Activated CD8-positive, alpha-beta memory T cell treated with anti-CD3 and anti-CD28 coated beads for 36 hours (primary cell): Measurements from ENCODE around the gene MTERF2. TPM values are rescaled to one million over a fixed set of nuclear protein-coding genes. Genes with fewer than 3 reads are reported as not detected.
"Not testable (repeated sequence)": the region's sequence is repeated elsewhere in the genome, so short reads cannot be mapped to it uniquely, and the experiment has no call there.

ENCODE experiments used
- CTCF ChIA-PET: fragments of 350-600 bp; sonication (Branson Sonifier 250); formaldehyde crosslinking; loops from one replicate; lab custom pipeline; 2021; ENCODE audit warnings: antibody characterized with exemption; lab: Charles Lee
- POLR2A ChIA-PET: fragments of 350-600 bp; sonication (Branson Sonifier 250); formaldehyde crosslinking; loops from one replicate; lab custom pipeline; 2021; ENCODE audit warnings: antibody characterized with exemption; lab: Charles Lee
- total RNA-seq, 2 experiments: library from RNA; stranded (reverse); gene quantifications; one replicate each; pipeline ENCODE4 v1.2.3, GENCODE V29; 2021

MTERF2 gene
- total RNA-seq, 2 experiments from 2014 or later, result 3.8 to 4.1 TPM

DNA sequence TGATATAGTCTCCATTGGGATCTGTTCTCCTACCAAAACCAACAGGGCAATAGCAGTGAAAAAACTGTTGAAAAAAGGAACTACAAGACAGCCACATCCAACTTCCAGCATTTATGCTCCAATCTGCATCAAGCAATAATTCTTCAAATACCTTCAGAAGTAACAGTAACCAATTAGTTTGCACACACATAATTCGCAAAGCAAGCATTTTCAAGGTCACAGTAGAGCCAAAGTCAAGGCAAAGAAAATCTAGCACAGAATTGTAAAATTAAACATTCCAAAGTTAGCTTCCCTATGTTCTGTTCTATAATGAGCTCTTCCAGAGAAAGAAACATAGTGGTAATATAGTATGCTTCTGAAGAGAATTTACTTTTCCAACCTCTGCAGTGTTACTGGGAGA is 11.0 kb upstream of the MTERF2 start:
- CTCF ChIA-PET, result no interaction called here
- POLR2A ChIA-PET, result no interaction called here

DNA sequence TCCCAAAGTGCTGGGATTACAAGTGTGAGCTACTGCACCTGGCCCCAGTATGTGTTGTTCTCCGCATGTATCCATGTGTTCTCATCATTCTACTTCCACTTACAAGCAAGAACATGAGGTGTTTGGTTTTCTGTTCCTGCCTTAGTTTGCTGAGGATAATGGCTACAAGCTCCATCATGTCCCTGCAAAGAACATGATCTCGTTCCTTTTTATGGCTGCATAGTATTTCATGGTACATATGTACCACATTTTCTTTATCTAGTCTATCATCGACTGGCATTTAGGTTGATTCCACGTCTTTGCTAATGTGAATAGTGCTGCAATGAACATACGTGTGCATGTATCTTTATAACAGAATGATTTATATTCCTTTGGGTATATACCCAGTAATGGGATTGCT is 9.2 kb upstream of the MTERF2 start:
- POLR2A ChIA-PET, CTCF ChIA-PET: not testable (repeated sequence)

GRCh38 chr12:106994579-106995220 is 7.8 kb upstream of the MTERF2 start:
- CTCF ChIA-PET, result no interaction called here
- POLR2A ChIA-PET, result no interaction called here

DNA sequence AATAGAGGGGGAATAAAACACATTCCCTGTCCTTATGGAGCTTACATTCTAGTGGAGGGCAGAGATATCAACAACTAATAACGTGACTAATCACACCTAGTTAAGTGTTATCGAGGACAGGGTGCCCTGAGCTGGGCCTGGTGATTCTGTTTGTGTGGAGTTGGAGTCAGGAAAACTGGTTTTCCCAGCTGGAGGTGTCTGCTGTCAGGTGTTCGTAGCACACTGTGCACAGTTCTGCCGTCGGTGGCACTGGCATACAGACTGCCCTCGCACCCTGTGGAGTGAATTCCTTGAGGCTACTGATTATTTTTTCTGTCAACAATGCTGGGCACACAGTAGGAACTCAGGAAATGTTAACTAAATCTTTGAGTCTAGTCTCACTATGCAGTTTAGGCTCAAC is 900 bp upstream of the MTERF2 start:
- ChIA-PET POLR2A (no interaction called here), CTCF (no interaction called here)

DNA sequence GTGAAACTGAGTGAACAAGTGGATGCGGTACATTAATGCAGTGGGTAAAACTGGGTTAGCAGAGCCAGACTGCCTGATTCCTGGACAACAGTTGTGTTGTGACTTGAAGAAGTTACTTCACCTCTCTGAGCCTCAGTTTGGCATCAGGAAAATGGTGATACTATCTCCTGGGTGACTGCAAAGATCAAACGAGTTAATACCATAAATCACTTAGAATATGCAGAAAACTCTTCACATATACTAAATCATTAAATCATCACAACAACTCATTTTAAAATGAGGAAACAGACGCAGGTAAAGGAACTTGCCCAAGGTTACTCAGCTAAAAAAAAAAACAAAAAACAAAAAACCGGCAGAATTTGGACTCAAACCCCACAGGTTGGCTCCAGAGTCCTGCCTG is 811 bp downstream of the MTERF2 start:
- ChIA-PET CTCF (no interaction called here), POLR2A (interaction anchor here (0.6 to 1.2 kb wide), 4 partner anchors 31 to 1522 kb away, joined by 3 to 11 read pairs (median 3); partner anchors contain the start of gene TMEM263)

DNA sequence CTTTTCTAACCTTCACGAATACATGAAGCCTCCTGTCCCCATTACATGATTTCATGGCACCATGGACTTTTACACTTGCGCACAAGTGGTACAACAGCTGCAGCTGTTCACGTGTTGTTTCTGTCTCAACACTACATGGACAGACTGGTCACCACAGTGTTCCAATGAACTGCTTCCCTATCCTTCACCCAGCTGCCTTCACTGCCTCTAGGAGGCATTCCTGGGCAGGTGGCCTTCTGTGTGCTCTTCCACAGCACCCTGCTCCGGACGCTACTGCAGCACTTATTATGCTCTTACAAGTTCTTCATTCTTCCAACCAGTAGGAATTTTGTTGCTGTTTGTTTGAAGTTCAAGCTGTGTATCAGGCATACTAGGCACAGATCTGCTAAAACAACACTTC is 1.5 kb downstream of the MTERF2 start:
- ChIA-PET CTCF (no interaction called here), POLR2A (interaction anchor here (0.7 kb wide), 1 partner anchor 22 kb away, joined by 3 read pairs; no protein-coding TSS in a partner anchor)

DNA sequence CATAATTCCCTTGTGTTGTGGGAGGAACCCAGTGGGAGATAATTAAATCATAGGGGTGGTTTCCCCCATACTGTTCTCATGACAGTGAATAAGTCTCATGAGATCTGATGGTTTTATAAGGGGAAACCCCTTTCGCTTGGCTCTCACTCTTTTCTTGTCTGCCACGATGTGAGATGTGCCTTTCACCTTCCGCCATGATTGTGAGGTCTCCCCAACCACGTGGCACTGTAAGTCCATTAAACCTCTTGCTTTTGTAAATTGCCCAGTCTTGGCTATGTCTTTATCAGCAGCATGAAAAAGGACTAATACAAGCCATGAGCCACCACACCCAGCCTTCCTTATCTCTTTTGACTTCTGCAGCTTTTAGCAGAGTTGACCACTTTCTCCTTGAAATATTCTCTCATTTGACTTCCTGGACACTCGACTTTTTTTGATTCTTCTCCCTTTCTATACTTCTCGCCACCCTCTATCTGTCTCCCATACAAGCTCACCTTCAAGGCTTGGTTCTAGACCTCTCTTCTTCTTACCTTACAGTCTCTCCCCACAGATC is 2.3 kb downstream of the MTERF2 start:
- CTCF ChIA-PET, result no interaction called here
- POLR2A ChIA-PET, result interaction anchor here (1.2 kb wide), 1 partner anchor 29 kb away, joined by 4 read pairs; the partner anchor contains the start of gene TMEM263

- ChIA-PET CTCF (no interaction called here), POLR2A (no interaction called here)
Measured at GRCh38 chr12:106982229-106982628, 4.7 kb downstream of the MTERF2 start.

DNA sequence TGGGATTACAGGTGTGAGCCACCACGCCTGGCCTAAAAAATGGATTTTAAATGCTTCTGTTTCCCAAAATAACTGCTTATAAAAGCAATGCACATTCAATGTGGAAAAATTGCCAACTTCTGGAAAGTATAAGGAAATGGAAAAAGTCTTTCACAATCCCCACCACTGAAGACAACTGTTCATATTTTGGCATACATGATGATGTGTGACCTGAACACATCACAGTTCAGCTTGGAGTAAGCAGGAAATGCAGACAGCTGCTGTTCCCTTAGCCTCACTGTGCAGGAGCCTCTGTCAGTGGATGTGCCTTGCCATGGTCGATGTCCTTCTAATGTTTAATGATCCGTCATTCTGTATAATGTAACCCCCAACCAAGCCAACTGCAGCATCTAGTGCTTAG is 5.2 kb downstream of the MTERF2 start:
- CTCF ChIA-PET, result no interaction called here
- POLR2A ChIA-PET, result no interaction called here

DNA sequence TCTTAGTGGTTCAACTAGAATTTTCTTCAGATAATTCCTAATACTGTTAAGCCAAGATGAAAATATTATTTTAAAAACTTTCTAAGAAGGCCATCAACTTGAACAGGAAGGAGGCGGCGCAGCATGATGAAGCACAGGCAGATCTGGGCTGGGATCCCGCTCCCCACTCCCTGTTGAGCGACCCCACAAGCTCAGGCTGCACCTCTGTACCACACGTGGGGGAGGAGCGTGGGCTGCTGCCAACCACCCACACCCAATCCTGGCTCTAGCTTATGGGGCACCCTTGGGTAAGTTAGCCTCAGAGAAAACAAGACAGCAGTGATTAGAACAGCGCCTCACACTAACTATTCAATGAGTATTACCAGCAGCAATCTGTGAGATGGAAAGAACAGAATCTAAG is 6.0 kb downstream of the MTERF2 start:
- ChIA-PET CTCF (interaction anchor here (0.6 kb wide), 1 partner anchor 688 kb away, joined by 3 read pairs; no protein-coding TSS in a partner anchor), POLR2A (no interaction called here)

DNA sequence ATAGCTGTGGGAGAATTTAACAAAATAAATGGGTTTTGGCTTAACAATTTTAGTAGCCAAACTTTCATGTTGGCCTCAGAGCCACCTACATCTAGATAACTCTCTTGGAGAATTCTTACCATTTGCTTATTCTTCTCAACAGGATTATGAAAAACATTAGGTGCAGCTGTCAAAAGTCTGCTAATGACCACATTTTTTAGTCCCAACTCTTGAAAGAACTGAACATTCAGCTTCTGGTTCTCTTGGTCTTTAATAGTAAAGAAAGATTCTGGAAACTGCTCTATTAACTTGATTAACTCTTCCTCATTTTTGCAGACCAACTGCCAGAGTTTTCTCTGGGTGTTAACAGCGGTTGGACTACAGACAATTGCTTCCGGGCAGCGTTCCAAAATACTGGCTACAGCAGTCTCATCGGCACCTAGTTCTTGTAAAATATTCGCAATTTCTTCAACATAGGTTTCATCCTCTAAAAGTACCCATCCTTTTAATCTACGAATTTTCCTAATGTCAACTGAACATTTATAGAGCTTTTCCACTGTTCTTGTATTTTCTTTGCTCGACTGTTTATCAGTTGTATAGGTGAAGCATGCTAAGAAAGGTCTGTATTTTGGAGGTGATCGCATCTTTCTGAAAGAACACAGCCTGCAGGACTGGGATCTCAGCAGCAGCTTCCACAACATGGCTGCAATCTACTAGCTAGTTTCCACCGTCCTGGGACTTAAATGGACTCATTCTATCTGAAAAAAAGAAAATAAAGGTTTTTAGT is 8.7 kb downstream of the MTERF2 start:
- POLR2A ChIA-PET, result no interaction called here
- CTCF ChIA-PET, result no interaction called here

- ChIA-PET POLR2A (no interaction called here), CTCF (interaction anchor here (1.1 kb wide), 1 partner anchor 10 kb away, joined by 3 read pairs; the partner anchor contains the start of gene MTERF2)
Measured at GRCh38 chr12:106976668-106977067, 10.3 kb downstream of the MTERF2 start.

DNA sequence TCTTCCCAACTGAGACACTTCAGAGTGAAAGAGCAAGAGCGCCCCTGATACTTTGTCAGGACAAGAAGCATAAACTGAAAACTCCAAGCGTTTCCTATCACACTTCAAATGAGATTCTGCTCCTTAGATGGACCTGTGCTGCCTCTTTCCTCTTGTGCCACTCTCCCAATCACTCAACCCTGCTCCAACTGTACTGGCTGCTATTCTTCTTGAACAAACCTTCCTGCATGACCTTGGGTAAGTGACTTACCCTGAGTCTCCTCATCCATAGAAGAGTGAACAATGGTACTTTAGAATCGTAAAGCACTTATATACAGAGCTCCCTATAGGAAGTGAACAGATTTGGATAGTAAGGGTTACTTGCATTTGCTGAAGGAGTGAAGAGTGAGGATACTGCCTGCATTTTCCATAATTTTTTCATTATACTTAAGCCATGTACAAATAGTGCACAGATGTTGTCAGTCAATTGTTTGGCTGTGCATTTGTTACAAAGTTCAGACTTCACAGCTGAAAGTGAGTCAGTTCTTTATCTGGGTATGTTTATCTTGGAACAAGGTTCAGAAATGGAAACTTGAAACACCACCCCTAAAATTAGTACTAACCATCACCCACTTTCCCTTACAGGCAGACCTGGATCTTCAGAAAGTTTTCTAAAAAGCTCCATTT is 10.8 kb downstream of the MTERF2 start:
- CTCF ChIA-PET, result interaction anchor here (1.1 kb wide), 1 partner anchor 11 kb away, joined by 3 read pairs; the partner anchor contains the start of gene MTERF2
- POLR2A ChIA-PET, result no interaction called here

DNA sequence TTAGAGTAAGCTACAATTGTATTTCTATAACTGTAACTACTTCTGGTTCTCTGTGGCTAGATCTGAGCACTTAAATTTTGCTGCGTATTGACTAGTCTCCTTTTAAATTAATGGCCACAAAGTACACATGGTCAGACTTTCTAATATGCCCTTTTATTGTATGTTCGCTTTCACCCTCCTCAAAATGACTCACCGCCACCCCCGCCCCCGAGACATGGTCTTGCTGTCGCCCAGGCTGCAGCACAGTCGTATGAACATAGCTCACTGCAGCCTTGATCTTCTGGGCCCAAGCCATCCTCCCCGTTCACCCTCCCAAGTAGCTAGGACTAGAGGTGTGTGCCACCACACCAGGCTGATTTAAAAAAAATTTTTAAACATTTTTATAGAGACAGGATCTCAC is 11.8 kb downstream of the MTERF2 start:
- POLR2A ChIA-PET, result no interaction called here
- CTCF ChIA-PET, result no interaction called here

- ChIA-PET POLR2A (no interaction called here), CTCF (no interaction called here)
Measured at GRCh38 chr12:106974511-106974910, 12.4 kb downstream of the MTERF2 start.

DNA sequence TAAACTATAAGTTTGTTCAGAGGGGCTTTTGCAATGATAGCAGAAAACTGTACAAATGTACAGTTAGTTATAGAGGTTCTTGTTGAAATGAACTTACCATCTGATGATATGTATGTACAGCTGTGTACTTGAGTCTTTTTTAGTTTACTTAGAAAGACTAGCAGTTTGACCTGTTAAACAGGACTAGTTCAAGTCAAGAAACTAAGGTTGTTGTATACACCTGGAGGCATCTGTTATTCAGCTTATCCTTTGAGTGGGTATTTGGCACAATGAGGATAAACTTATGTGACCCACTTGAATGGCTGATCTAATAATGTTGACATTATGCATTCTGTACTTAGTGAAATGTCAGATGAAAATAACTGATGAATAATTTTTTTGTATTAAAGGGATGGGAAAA is 13.4 kb downstream of the MTERF2 start:
- CTCF ChIA-PET, result no interaction called here
- POLR2A ChIA-PET, result no interaction called here

DNA sequence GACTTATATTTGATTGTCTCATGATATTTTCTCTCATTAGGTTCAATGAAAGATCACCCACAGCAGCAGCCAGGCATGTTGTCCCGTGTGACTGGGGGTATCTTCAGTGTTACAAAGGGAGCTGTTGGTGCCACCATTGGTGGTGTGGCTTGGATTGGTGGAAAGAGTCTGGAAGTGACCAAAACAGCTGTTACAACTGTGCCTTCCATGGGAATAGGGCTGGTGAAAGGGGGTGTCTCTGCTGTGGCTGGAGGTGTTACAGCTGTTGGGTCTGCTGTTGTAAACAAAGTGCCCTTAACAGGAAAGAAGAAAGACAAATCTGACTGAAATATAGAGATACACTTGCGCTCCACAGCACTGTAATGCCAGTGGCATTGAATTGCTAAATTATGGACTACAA is 15.9 kb downstream of the MTERF2 start:
- POLR2A ChIA-PET, result no interaction called here
- CTCF ChIA-PET, result no interaction called here

- ChIA-PET POLR2A (no interaction called here), CTCF (no interaction called here)
Measured at GRCh38 chr12:106964526-106964925, 22.4 kb downstream of the MTERF2 start.

GRCh38 chr12:106962286-106962685 is 24.7 kb downstream of the MTERF2 start:
- POLR2A ChIA-PET, result no interaction called here
- CTCF ChIA-PET, result no interaction called here

DNA sequence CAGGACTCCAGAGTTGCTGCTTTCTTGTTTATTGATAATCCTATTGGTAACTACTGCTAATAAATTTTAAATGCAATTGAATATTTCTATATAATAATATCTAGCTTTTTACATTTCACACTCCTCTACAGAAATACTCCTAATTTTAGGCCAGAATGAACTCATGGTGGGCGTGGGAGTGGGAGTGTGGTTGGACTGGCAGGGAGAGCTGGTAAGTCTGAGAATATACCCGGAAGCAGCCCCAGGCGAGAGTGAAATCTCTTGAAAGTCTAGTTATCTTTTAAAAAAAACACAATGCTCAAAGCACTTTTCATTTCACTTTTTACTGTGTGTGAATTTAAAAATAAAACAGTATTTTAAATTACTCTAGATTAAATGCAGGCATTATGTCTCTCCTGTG is 26.5 kb downstream of the MTERF2 start:
- CTCF ChIA-PET, result no interaction called here
- POLR2A ChIA-PET, result no interaction called here
